Right ventricle myocardium superior (tissue), 1 donor: ENCODE results near the gene MEGF8. TPM values are rescaled to one million over a fixed set of nuclear protein-coding genes. Genes with fewer than 3 reads are reported as not detected.

Source experiments
- ATAC-seq: fragments of 200-7000 bp; cut with Tn5 transposase; one replicate; pipeline ENCODE4 v1.9.1; 2020; ENCODE audit warnings: mild to moderate bottlenecking; ENCODE audit not compliant: poor library complexity
- DNase-seq: peaks from one replicate; pipeline ENCODE4 v3.0.0-alpha.2; 2020
- intact Hi-C: fragments of 100-400 bp; cut with DNase I; formaldehyde crosslinking; loops from one replicate; pipeline ENCODE4 v1.11.2; 2022
- total RNA-seq: library from RNA; stranded (reverse); fragmentation: NEBNext Ultra II Directional; extraction: Animal tissue kit (Norgen Biotek cat#: 25700); gene quantifications from one replicate; pipeline ENCODE4 v1.2.1, GENCODE V29; 2021
- donor health status: DM: no; HTN: yes; CAD: no; lungs with severe emphysema.

MEGF8 gene
- total RNA-seq, 1 donor from 2014 or later, result 34.3 TPM

GRCh38 chr19:42297039-42297438 is 28.4 kb upstream of the MEGF8 start:
- no peak for DNase-seq
- intact Hi-C loops, result no loop called here
- no peak for ATAC-seq

GRCh38 chr19:42301646-42302203 is 23.7 kb upstream of the MEGF8 start, which contains the start of gene PRR19:
PRR19 (plus strand) TSS chr19:42302132; CDS start chr19:42309585, 7,453 bp downstream.
- DNase-seq, result no peak
- peak; percentile 29 for ATAC-seq
- intact Hi-C loops, result no loop called here

- no peak for ATAC-seq
- intact Hi-C loops, result no loop called here
Observed at GRCh38 chr19:42303101-42303464, 22.4 kb upstream of the MEGF8 start.

GRCh38 chr19:42303876-42304275 is 21.6 kb upstream of the MEGF8 start:
- no peak for DNase-seq
- intact Hi-C loops, result no loop called here
- ATAC-seq, result no peak

More at GRCh38 chr19:42303101-42303464, 22.4 kb upstream of the MEGF8 start:
- no peak for DNase-seq

GRCh38 chr19:42306646-42307045 is 18.8 kb upstream of the MEGF8 start:
- ATAC-seq, result no peak
- intact Hi-C loops, result no loop called here
- DNase-seq, result no peak

GRCh38 chr19:42309686-42310085 is 15.7 kb upstream of the MEGF8 start:
- ATAC-seq (no peak), DNase-seq (no peak)
- intact Hi-C loops, result no loop called here

GRCh38 chr19:42311657-42312056 is 13.8 kb upstream of the MEGF8 start:
- DNase-seq, result no peak
- intact Hi-C loops, result no loop called here
- no peak for ATAC-seq

GRCh38 chr19:42312370-42312769 is 13.1 kb upstream of the MEGF8 start:
- intact Hi-C loops, result no loop called here
- DNase-seq (no peak), ATAC-seq (no peak)

GRCh38 chr19:42313096-42313839 is 12.2 kb upstream of the MEGF8 start, which contains the start of gene TMEM145:
TMEM145 (plus strand) TSS chr19:42313309; CDS start chr19:42313377, 68 bp downstream.
- ATAC-seq (peak; percentile 87), DNase-seq (no peak)
- intact Hi-C loops, result no loop called here

GRCh38 chr19:42313840-42314755 is 11.3 kb upstream of the MEGF8 start:
- intact Hi-C loops, result no loop called here
- ATAC-seq (no peak), DNase-seq (no peak)

GRCh38 chr19:42315024-42315423 is 10.4 kb upstream of the MEGF8 start:
- ATAC-seq, result no peak
- no peak for DNase-seq
- intact Hi-C loops, result no loop called here

- ATAC-seq (no peak), DNase-seq (no peak)
- intact Hi-C loops, result no loop called here
Observed at GRCh38 chr19:42316223-42317211, 8.9 kb upstream of the MEGF8 start.

GRCh38 chr19:42317535-42317934 is 7.9 kb upstream of the MEGF8 start:
- ATAC-seq, result no peak
- no peak for DNase-seq
- intact Hi-C loops, result no loop called here

- ATAC-seq, result no peak
- intact Hi-C loops, result loop anchor here (10.0 kb wide), 1 partner anchor 188 kb away; the partner anchor contains the start of gene POU2F2
- no peak for DNase-seq
Observed at GRCh38 chr19:42322305-42322704, 3.1 kb upstream of the MEGF8 start.

- no peak for DNase-seq
- ATAC-seq, result no peak
- intact Hi-C loops, result loop anchor here (10.0 kb wide), 1 partner anchor 189 kb away; the partner anchor contains the start of gene POU2F2
Observed at GRCh38 chr19:42323473-42323851, 2.0 kb upstream of the MEGF8 start.

- no peak for ATAC-seq
- intact Hi-C loops, result loop anchor here (10.0 kb wide), 1 partner anchor 189 kb away; the partner anchor contains the start of gene POU2F2
- DNase-seq, result no peak
Observed at GRCh38 chr19:42323852-42324654, 1.4 kb upstream of the MEGF8 start.

- DNase-seq (no peak), ATAC-seq (no peak)
- intact Hi-C loops, result loop anchor here (10.0 kb wide), 1 partner anchor 190 kb away; the partner anchor contains the start of gene POU2F2
Observed at GRCh38 chr19:42324655-42325307, 654 bp upstream of the MEGF8 start.
